ENCODE data around the gene SLC35E3.

DNA sequence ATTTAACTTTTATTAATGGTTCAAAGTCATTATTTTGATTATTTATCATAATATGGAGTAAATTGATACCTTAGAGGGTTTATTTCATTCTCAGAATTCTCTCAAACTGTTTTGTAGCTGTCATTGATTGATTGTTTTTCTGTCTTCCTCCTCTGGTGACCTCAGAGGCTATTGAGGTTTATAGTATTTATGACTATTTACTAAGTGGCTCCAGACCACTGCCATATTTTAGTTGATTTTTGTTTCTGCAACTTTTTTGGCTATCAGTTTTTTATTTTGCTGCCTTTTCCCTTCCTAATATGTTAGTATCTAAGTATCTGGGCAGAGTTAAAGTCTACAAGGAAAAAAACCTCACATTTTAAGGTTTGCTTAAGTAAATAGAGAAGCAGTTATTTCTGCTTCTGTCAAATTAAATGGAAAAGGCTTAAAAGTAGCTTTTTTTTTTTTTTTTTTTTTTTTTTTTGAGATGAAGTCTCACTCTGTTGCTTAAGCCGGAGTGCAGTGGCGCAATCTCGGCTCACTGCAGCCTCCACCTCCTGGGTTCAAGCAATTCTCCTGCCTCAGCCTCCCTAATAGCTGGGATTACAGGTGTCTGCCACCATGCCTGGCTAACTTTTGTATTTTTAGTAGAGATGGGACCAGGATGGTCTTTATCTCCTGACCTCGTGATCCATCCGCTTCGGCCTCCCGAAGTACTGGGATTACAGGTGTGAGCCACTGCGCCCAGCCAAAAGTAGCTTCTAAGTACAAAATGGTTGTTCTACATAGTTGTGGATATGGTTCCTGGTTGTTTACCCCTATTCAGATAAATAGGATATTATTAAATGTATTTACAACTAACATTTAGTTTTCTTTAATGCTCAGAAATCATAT, 70.2 kb downstream of the SLC35E3 start:
- TF ChIP-seq, protein P1, sequence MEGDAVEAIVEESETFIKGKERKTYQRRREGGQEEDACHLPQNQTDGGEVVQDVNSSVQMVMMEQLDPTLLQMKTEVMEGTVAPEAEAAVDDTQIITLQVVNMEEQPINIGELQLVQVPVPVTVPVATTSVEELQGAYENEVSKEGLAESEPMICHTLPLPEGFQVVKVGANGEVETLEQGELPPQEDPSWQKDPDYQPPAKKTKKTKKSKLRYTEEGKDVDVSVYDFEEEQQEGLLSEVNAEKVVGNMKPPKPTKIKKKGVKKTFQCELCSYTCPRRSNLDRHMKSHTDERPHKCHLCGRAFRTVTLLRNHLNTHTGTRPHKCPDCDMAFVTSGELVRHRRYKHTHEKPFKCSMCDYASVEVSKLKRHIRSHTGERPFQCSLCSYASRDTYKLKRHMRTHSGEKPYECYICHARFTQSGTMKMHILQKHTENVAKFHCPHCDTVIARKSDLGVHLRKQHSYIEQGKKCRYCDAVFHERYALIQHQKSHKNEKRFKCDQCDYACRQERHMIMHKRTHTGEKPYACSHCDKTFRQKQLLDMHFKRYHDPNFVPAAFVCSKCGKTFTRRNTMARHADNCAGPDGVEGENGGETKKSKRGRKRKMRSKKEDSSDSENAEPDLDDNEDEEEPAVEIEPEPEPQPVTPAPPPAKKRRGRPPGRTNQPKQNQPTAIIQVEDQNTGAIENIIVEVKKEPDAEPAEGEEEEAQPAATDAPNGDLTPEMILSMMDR (IDR thresholded peaks at IDR 0.05) = no peak
- TF ChIP-seq POLR2A (IDR thresholded peaks at IDR 0.05; ENCODE audit: low read depth) = no peak
- no peak for TF ChIP-seq EP300 (IDR thresholded peaks at IDR 0.05)
- TF ChIP-seq POLR2AphosphoS5 (IDR thresholded peaks at IDR 0.05) = no peak

Measured in esophagus muscularis mucosa (tissue), 4 donors.